Gastrocnemius medialis (tissue), 4 donors: Measurements from ENCODE around the gene ETS2. TPM values are rescaled to one million over a fixed set of nuclear protein-coding genes. Genes with fewer than 3 reads are reported as not detected.

Source experiments
- ATAC-seq, 2 donors: fragments of 150-250 bp; one replicate each; pipeline ENCODE4 v1.9.1; 2016
- DNase-seq, 2 donors: peaks; one replicate each; pipeline ENCODE4 v3.0.0-alpha.2; 2019
- H3K27ac ChIP-seq, 4 donors: fragments of 200-600 bp; sonication (generic); 1 replicate in 1 of 4; 2 replicates in 3 of 4; pipeline ENCODE4 v1.5.1; 2016 to 2018; ENCODE audit warnings: mild to moderate bottlenecking in 2 of 4, moderate library complexity in 1 of 4
- H3K27me3 ChIP-seq, 3 donors: fragments of 200-600 bp; sonication (generic) in 2 of 3; 1 replicate in 1 of 3; 2 replicates in 2 of 3; pipeline versions ENCODE4 v1.5.1 to v1.6.0; 2016 to 2019; ENCODE audit warnings: mild to moderate bottlenecking in 1 of 3, moderate library complexity in 1 of 3
- H3K36me3 ChIP-seq, 2 donors: fragments of 200-600 bp; sonication (generic) in 1 of 2; one replicate each; pipeline ENCODE4 v1.5.1; 2017 to 2018
- H3K4me1 ChIP-seq, 2 donors: fragments of 200-600 bp; sonication (generic) in 1 of 2; one replicate each; pipeline ENCODE4 v1.5.1; 2016 to 2017; ENCODE audit warnings: mild to moderate bottlenecking in 2 of 2
- H3K4me3 ChIP-seq, 4 donors: fragments of 200-600 bp; sonication (generic) in 3 of 4; 1 replicate in 1 of 4; 2 replicates in 3 of 4; pipeline ENCODE4 v1.5.1; 2016 to 2019; ENCODE audit warnings: mild to moderate bottlenecking in 2 of 4
- H3K9me3 ChIP-seq, 3 donors: fragments of 200-600 bp; sonication (generic) in 2 of 3; 1 replicate in 1 of 3; 2 replicates in 2 of 3; pipeline ENCODE4 v1.5.1; 2016 to 2019
- CTCF ChIP-seq, 5 experiments: fragments of 450-650 bp in 3 of 5; fragments of 200-600 bp in 2 of 5; sonication (generic) in 2 of 5; IDR thresholded peaks in 4 of 5; conservative IDR thresholded peaks in 1 of 5; 1 replicate in 4 of 5; 2 replicates in 1 of 5; pipeline ENCODE4 v1.5.1; 2016 to 2019; ENCODE audit warnings: antibody characterized with exemption in 5 of 5, mild to moderate bottlenecking in 3 of 5, moderate library complexity in 3 of 5
- POLR2A ChIP-seq, 2 donors: fragments of 450-650 bp; IDR thresholded peaks; one replicate each; pipeline ENCODE4 v1.6.1; 2017; ENCODE audit warnings: antibody characterized with exemption in 2 of 2, mild to moderate bottlenecking in 2 of 2, moderate library complexity in 2 of 2
- in situ Hi-C, 4 donors: fragments of 200-750 bp; cut with MboI; loops; one replicate each; pipeline versions ENCODE4 v1.15.0 to v1.8.0; 2017; ENCODE audit warnings: low sequenced_read_pairs in 4 of 4
- intact Hi-C: fragments of 100-400 bp; cut with DNase I; formaldehyde crosslinking; loops from one replicate; pipeline ENCODE4 v1.15.1; 2023; ENCODE audit warnings: low total_unique reads
- total RNA-seq, 4 donors: library from RNA; depleted of rRNA; stranded (reverse); fragments of >200 nt; gene quantifications; one replicate each; pipeline versions ENCODE4 v1.1.0 to v1.2.3, GENCODE V29; 2016

The ETS2 gene
- total RNA-seq, 4 donors from 2014 or later, result 51.5 to 136 (median 59.3) TPM

- TF ChIP-seq POLR2A (IDR thresholded peaks at IDR 0.05) (no peak), CTCF (IDR thresholded peaks at IDR 0.05 in 4 of 5, conservative IDR thresholded peaks at IDR 0.05 in 1 of 5) (no peak)
- ATAC-seq (no peak), DNase-seq (no peak)
- Histone ChIP-seq H3K4me3 (no peak overlapping the region), H3K36me3 (no peaks in the 10 kb centered on the region), H3K27me3 (no peaks in the 10 kb centered on the region), H3K4me1 (no peaks in the 10 kb centered on the region), H3K27ac (no peak overlapping the region), H3K9me3 (no peaks in the 10 kb centered on the region)
- intact Hi-C loops, result no loop called here
- in situ Hi-C loops, result no loop called here
These were observed 34.9 kb downstream of the ETS2 start for GRCh38 chr21:38840456-38841300.

GRCh38 chr21:38841472-38841871, 35.7 kb downstream of the ETS2 start:
- DNase-seq (no peak), ATAC-seq (no peak)
- H3K27ac ChIP-seq, result no peak overlapping the region
- intact Hi-C loops, result no loop called here
- no peak for TF ChIP-seq POLR2A (IDR thresholded peaks at IDR 0.05)
- TF ChIP-seq CTCF (IDR thresholded peaks at IDR 0.05 in 4 of 5, conservative IDR thresholded peaks at IDR 0.05 in 1 of 5), result no peak
- H3K4me3 ChIP-seq, result no peak overlapping the region
- no peaks in the 10 kb centered on the region for H3K9me3 ChIP-seq
- no peaks in the 10 kb centered on the region for H3K27me3 ChIP-seq
- H3K36me3 ChIP-seq, result no peaks in the 10 kb centered on the region
- in situ Hi-C loops, result no loop called here
- H3K4me1 ChIP-seq, result no peaks in the 10 kb centered on the region

GRCh38 chr21:38842079-38842478, 36.4 kb downstream of the ETS2 start:
- no peaks in the 10 kb centered on the region for H3K36me3 ChIP-seq
- H3K4me1 ChIP-seq, result peaks cover 0 to 1% of the 10 kb centered on the region in 2 donors
- ATAC-seq (no peak), DNase-seq (no peak)
- in situ Hi-C loops (no loop called here), intact Hi-C loops (no loop called here)
- H3K27ac ChIP-seq, result no peak overlapping the region
- H3K27me3 ChIP-seq, result no peaks in the 10 kb centered on the region
- TF ChIP-seq CTCF (IDR thresholded peaks at IDR 0.05 in 4 of 5, conservative IDR thresholded peaks at IDR 0.05 in 1 of 5), result no peak
- no peak for TF ChIP-seq POLR2A (IDR thresholded peaks at IDR 0.05)
- no peaks in the 10 kb centered on the region for H3K9me3 ChIP-seq
- H3K4me3 ChIP-seq, result no peak overlapping the region

- H3K9me3 ChIP-seq, result no peaks in the 10 kb centered on the region
- DNase-seq (no peak), ATAC-seq (no peak)
- no peaks in the 10 kb centered on the region for H3K36me3 ChIP-seq
- H3K27me3 ChIP-seq, result no peaks in the 10 kb centered on the region
- H3K4me1 ChIP-seq, result peaks cover 0 to 9% of the 10 kb centered on the region in 2 donors
- in situ Hi-C loops (no loop called here), intact Hi-C loops (no loop called here)
- TF ChIP-seq POLR2A (IDR thresholded peaks at IDR 0.05) (no peak), CTCF (IDR thresholded peaks at IDR 0.05 in 4 of 5, conservative IDR thresholded peaks at IDR 0.05 in 1 of 5) (no peak)
- no peak overlapping the region for H3K4me3 ChIP-seq
- H3K27ac ChIP-seq, result no peak overlapping the region
These were observed 37.6 kb downstream of the ETS2 start for GRCh38 chr21:38843379-38843778.
